PC-3 (cell line): ENCODE measurements around the gene FANCL. TPM values are rescaled to one million over a fixed set of nuclear protein-coding genes. Genes with fewer than 3 reads are reported as not detected.

Experiments
- ATAC-seq: fragments of 200-7000 bp; cut with Tn5 transposase; 2 replicates; pipeline ENCODE4 v1.9.1; 2020; ENCODE audit warnings: mild to moderate bottlenecking, moderate library complexity
- BruUV-seq: library from RNA; stranded (reverse); fragments of 400-500 nt; replicated peaks from 2 replicates; lab custom pipeline; 2021; lab: Mats Ljungman, UMichigan
- CTCF ChIA-PET: fragments of 300-600 bp; sonication (Branson Sonifier 250); formaldehyde crosslinking; loops from one replicate; lab custom pipeline; 2022; ENCODE audit warnings: antibody characterized with exemption; lab: Charles Lee
- POLR2A ChIA-PET: fragments of 300-600 bp; sonication (Branson Sonifier 250); formaldehyde crosslinking; loops from one replicate; lab custom pipeline; 2022; ENCODE audit warnings: antibody characterized with exemption; ENCODE audit not compliant: unreplicated experiment; lab: Charles Lee
- DNase-seq: peaks from one replicate; pipeline ENCODE4 v3.0.0-alpha.2; 2015
- H2AFZ ChIP-seq: fragments of 300-600 bp; sonication (generic); 2 replicates; pipeline ENCODE4 v1.6.0; 2016; ENCODE audit warnings: antibody characterized with exemption, low read length
- H3F3A ChIP-seq: fragments of 300-600 bp; sonication (generic); one replicate; pipeline ENCODE4 v1.6.0; 2017; ENCODE audit warnings: antibody characterized with exemption, low read length, control low read depth, mild to moderate bottlenecking; ENCODE audit not compliant: unreplicated experiment
- H3K27ac ChIP-seq: fragments of 300-600 bp; sonication (generic); 2 replicates; pipeline ENCODE4 v1.5.1; 2016; ENCODE audit warnings: mild to moderate bottlenecking, low read length
- H3K27me3 ChIP-seq: fragments of 300-600 bp; sonication (generic); 2 replicates; pipeline ENCODE4 v1.6.1; 2016; ENCODE audit warnings: low read length, mixed read lengths
- H3K36me3 ChIP-seq: fragments of 300-600 bp; sonication (generic); 2 replicates; pipeline ENCODE4 v1.6.1; 2016; ENCODE audit warnings: low read depth, mixed run types, low read length, mixed read lengths
- H3K4me1 ChIP-seq: fragments of 300-600 bp; sonication (generic); 2 replicates; pipeline ENCODE4 v1.5.1; 2016; ENCODE audit warnings: low read length; ENCODE audit not compliant: insufficient read depth
- H3K4me2 ChIP-seq: fragments of 300-600 bp; sonication (generic); 2 replicates; pipeline ENCODE4 v1.6.0; 2016; ENCODE audit warnings: low read length
- H3K4me3 ChIP-seq: fragments of 300-600 bp; sonication (generic); 2 replicates; pipeline ENCODE4 v1.5.1; 2016; ENCODE audit warnings: mild to moderate bottlenecking, low read length, mixed read lengths
- H3K79me2 ChIP-seq: fragments of 300-600 bp; sonication (generic); 2 replicates; pipeline ENCODE4 v1.6.1; 2017; ENCODE audit warnings: low read length, mixed read lengths
- H3K9ac ChIP-seq: fragments of 300-600 bp; sonication (generic); 2 replicates; pipeline ENCODE4 v1.6.0; 2016; ENCODE audit warnings: mild to moderate bottlenecking, low read length
- H3K9me2 ChIP-seq: fragments of 300-600 bp; sonication (generic); replicated peaks from 2 replicates; pipeline ENCODE4 v1.6.1; 2016; ENCODE audit warnings: mixed run types, low read length, mixed read lengths
- H3K9me3 ChIP-seq: fragments of 300-600 bp; sonication (generic); 2 replicates; pipeline ENCODE4 v1.6.1; 2016; ENCODE audit warnings: low read length, mixed read lengths
- H4K20me1 ChIP-seq: fragments of 300-600 bp; sonication (generic); 2 replicates; pipeline ENCODE4 v1.6.1; 2016; ENCODE audit warnings: low read length, mixed read lengths
- CTCF ChIP-seq: fragments of 300-600 bp; sonication (generic); conservative IDR thresholded peaks from 2 replicates; pipeline ENCODE4 v1.5.1; 2017; ENCODE audit warnings: antibody characterized with exemption, low read depth, mild to moderate bottlenecking, low read length
- EZH2 ChIP-seq: fragments of 300-600 bp; sonication (generic); IDR thresholded peaks from one replicate; pipeline ENCODE4 v1.6.1; 2017; ENCODE audit warnings: antibody characterized with exemption, mild to moderate bottlenecking, low read length; ENCODE audit not compliant: unreplicated experiment
- EZH2phosphoT487 ChIP-seq: fragments of 300-600 bp; sonication (generic); IDR thresholded peaks from 2 replicates; pipeline ENCODE4 v1.6.1; 2018; ENCODE audit warnings: mild to moderate bottlenecking, antibody characterized with exemption, low read length, borderline replicate concordance
- intact Hi-C: fragments of 100-400 bp; cut with micrococcal nuclease; formaldehyde crosslinking; loops from 2 replicates; pipeline ENCODE4 v1.9.0; 2023
- total RNA-seq: library from RNA; depleted of rRNA; stranded (reverse); fragments of >200 nt; gene quantifications from 2 replicates; pipeline ENCODE4 v1.2.3, GENCODE V29; 2014; rRNA removed

The FANCL gene
- total RNA-seq, 1 experiment from 2014 or later = 18.0 TPM

- peaks cover 67% of the 10 kb centered on the region for H3K4me1 ChIP-seq
- no TSS peak for BruUV-seq
Observed at GRCh38 chr2:58110765-58111164, 130.4 kb downstream of the FANCL start.

GRCh38 chr2:58109481-58109880 is 131.6 kb downstream of the FANCL start:
- POLR2A ChIA-PET = interaction anchor here (0.9 kb wide), 1 partner anchor 63 kb away, joined by 3 read pairs; no protein-coding TSS in a partner anchor
- Histone ChIP-seq H3K4me2 (peak overlapping the region; percentile 50; the same call in 1 of the 2 replicates), H3K9ac (peak overlapping the region; percentile 91), H3K9me3 (no peaks in the 10 kb centered on the region), H3K27ac (peak overlapping the region; percentile 99), H3K79me2 (peaks cover 48% of the 10 kb centered on the region), H3K27me3 (no peaks in the 10 kb centered on the region), H4K20me1 (no peaks in the 10 kb centered on the region), H3F3A (peaks cover 7% of the 10 kb centered on the region), H3K4me3 (no peak overlapping the region), H3K4me1 (peaks cover 67% of the 10 kb centered on the region), H3K36me3 (peaks cover 13% of the 10 kb centered on the region), H2AFZ (no peak overlapping the region), H3K9me2 (no peaks in the 10 kb centered on the region)
- CTCF ChIA-PET = no interaction called here
- DNase-seq (no peak), ATAC-seq (no peak)
- TF ChIP-seq CTCF = no peak
- TF ChIP-seq EZH2 = no peak
- no peak for TF ChIP-seq EZH2phosphoT487
- intact Hi-C loops = loop anchor here (2.0 to 10.0 kb wide), 4 partner anchors 63 to 242 kb away; partner anchors contain the start of gene VRK2
- BruUV-seq = no TSS peak

More at GRCh38 chr2:58110765-58111164, 130.4 kb downstream of the FANCL start:
- Histone ChIP-seq H3K9me3 (no peaks in the 10 kb centered on the region), H3F3A (peaks cover 7% of the 10 kb centered on the region), H3K79me2 (peaks cover 40% of the 10 kb centered on the region), H3K9me2 (no peaks in the 10 kb centered on the region), H3K27ac (peak overlapping the region; percentile 99), H3K9ac (no peak overlapping the region; the same call in 1 of the 2 replicates), H3K27me3 (no peaks in the 10 kb centered on the region), H3K4me2 (0 out of 2 replicates have a peak overlapping the region, but pooled peaks have one; percentile 3), H2AFZ (no peak overlapping the region), H4K20me1 (no peaks in the 10 kb centered on the region), H3K36me3 (peaks cover 13% of the 10 kb centered on the region), H3K4me3 (no peak overlapping the region)
- ChIA-PET POLR2A (no interaction called here), CTCF (no interaction called here)
- TF ChIP-seq EZH2 (no peak), CTCF (peak; percentile 46)
- no peak for DNase-seq
- no peak for ATAC-seq
- intact Hi-C loops = no loop called here

Other genes starting within 250 kb of the FANCL start
- 22.7 and 27.6 TPM in 2 replicates for gene VRK2, start 194.5 kb downstream of the FANCL start, total RNA-seq